GM12878 (cell line): ENCODE results near the gene CDC42BPB. TPM values are rescaled to one million over a fixed set of nuclear protein-coding genes. Genes with fewer than 3 reads are reported as not detected.

ENCODE experiments used
- ATAC-seq: fragments of 200-7000 bp; cut with Tn5 transposase; 3 replicates; pipeline ENCODE4 v1.9.1; 2020; ENCODE audit warnings: mild to moderate bottlenecking, moderate library complexity
- BruUV-seq: library from RNA; stranded (reverse); fragments of 400-500 nt; replicated peaks from 2 replicates; lab custom pipeline; 2021; lab: Mats Ljungman, UMichigan
- CTCF ChIA-PET: fragments of 300-600 bp; sonication (Branson Sonifier 250); formaldehyde crosslinking; extraction: SDS; loops from one replicate; lab custom pipeline; 2021; ENCODE audit warnings: inconsistent platforms; lab: Yijun Ruan, JAX
- POLR2A ChIA-PET: fragments of 350-600 bp; formaldehyde crosslinking; extraction: SDS; loops from one replicate; lab custom pipeline; 2021; ENCODE audit warnings: inconsistent platforms; lab: Charles Lee
- RAD21 ChIA-PET: fragments of 300-600 bp; sonication (Branson Sonifier 250); formaldehyde crosslinking; loops from one replicate; lab custom pipeline; 2023; ENCODE audit warnings: antibody characterized with exemption; ENCODE audit not compliant: unreplicated experiment; lab: Charles Lee
- SMC1A ChIA-PET: fragments of 300-600 bp; sonication (Branson Sonifier 250); formaldehyde crosslinking; loops from one replicate; lab custom pipeline; 2023; ENCODE audit not compliant: unreplicated experiment, uncharacterized antibody; lab: Charles Lee
- DNase-seq: peaks from one replicate; pipeline ENCODE4 v3.0.0-alpha.2; 2011; ENCODE audit warnings: low read depth, low spot score
- FAIRE-seq: peaks from 3 replicates; lab custom pipeline; 2011; peaks lifted over from hg19 to GRCh38; lab: Jason Lieb, UNC
- H2AFZ ChIP-seq: 2 replicates; pipeline ENCODE4 v1.6.0; 2011; ENCODE audit warnings: low read depth, low read length, control low read depth; ENCODE audit not compliant: control insufficient read depth
- H3K27ac ChIP-seq: 2 replicates; pipeline ENCODE4 v1.5.1; 2011; ENCODE audit warnings: control low read depth; ENCODE audit not compliant: control insufficient read depth, insufficient read depth
- H3K27me3 ChIP-seq, 2 experiments: replicated peaks in 1 of 2; 2 replicates each; pipeline versions ENCODE4 v1.6.0 to v1.6.1; 2011; ENCODE audit warnings: low read length in 1 of 2; ENCODE audit not compliant: control insufficient read depth in 2 of 2, insufficient read depth in 2 of 2
- H3K36me3 ChIP-seq, 2 experiments: 2 replicates each; pipeline ENCODE4 v1.5.1; 2011; ENCODE audit warnings: low read length in 1 of 2; ENCODE audit not compliant: control insufficient read depth in 2 of 2, insufficient read depth in 2 of 2
- H3K4me1 ChIP-seq: 2 replicates; pipeline ENCODE4 v1.6.1; 2011; ENCODE audit warnings: mild to moderate bottlenecking, low read length, moderate library complexity, mixed read lengths; ENCODE audit not compliant: control insufficient read depth, insufficient read depth
- H3K4me2 ChIP-seq: 2 replicates; pipeline ENCODE4 v1.6.0; 2011; ENCODE audit warnings: control low read depth; ENCODE audit not compliant: control insufficient read depth, insufficient read depth
- H3K4me3 ChIP-seq: fragments of 200-600 bp; sonication (generic); 2 replicates; pipeline ENCODE4 v1.5.1; 2016
- H3K79me2 ChIP-seq: 2 replicates; pipeline ENCODE4 v1.6.0; 2011; ENCODE audit warnings: low read length; ENCODE audit not compliant: control insufficient read depth, insufficient read depth
- H3K9ac ChIP-seq: 2 replicates; pipeline ENCODE4 v1.8.0; 2011; ENCODE audit warnings: low read length, control low read depth, mixed read lengths; ENCODE audit not compliant: control insufficient read depth, insufficient read depth
- H3K9me3 ChIP-seq: replicated peaks from 3 replicates; pipeline ENCODE4 v1.5.1; 2011; ENCODE audit warnings: mild to moderate bottlenecking, low read length; ENCODE audit not compliant: control insufficient read depth, insufficient read depth
- H4K20me1 ChIP-seq: 2 replicates; pipeline ENCODE4 v1.6.0; 2011; ENCODE audit not compliant: control insufficient read depth, insufficient read depth
- ETV6 ChIP-seq, 2 experiments: fragments of 450-650 bp in 1 of 2; IDR thresholded peaks in 1 of 2; conservative IDR thresholded peaks in 1 of 2; 2 replicates each; pipeline ENCODE4 v1.6.1; 2014; ENCODE audit warnings: antibody characterized with exemption in 1 of 2, borderline replicate concordance in 1 of 2, low read depth in 1 of 2, mild to moderate bottlenecking in 1 of 2, moderate library complexity in 1 of 2
- NR2F1 ChIP-seq: fragments of 450-650 bp; conservative IDR thresholded peaks from 2 replicates; pipeline ENCODE4 v1.6.1; 2017; ENCODE audit warnings: mild to moderate bottlenecking
- RAD51 ChIP-seq: fragments of 450-650 bp; IDR thresholded peaks from 2 replicates; pipeline ENCODE4 v1.6.1; 2016; ENCODE audit warnings: moderate library complexity, mild to moderate bottlenecking, inconsistent platforms
- TCF3 ChIP-seq: IDR thresholded peaks from 2 replicates; pipeline ENCODE4 v1.6.1; 2012; ENCODE audit warnings: low read depth, mild to moderate bottlenecking, low read length, borderline replicate concordance; ENCODE audit not compliant: insufficient read depth
- WGBS: methylation state at CpG from one replicate; pipeline ENCODE4 v1.1.6; 2016; ENCODE audit warnings: low lambda C conversion rate; ENCODE audit not compliant: insufficient replicate concordance, insufficient coverage; ENCODE audit errors: missing lambda C conversion rate; 5-methylcytosine and 5-hydroxymethylcytosine counted together
- in situ Hi-C: fragments of 300-500 bp; cut with MboI; formaldehyde crosslinking; loops from 9 replicates; pipeline ENCODE4 v1.14.3; 2018; ENCODE audit warnings: mixed read lengths
- intact Hi-C: fragments of 100-400 bp; cut with micrococcal nuclease; formaldehyde crosslinking; loops from one replicate; pipeline ENCODE4 v1.14.2; 2022; ENCODE audit not compliant: unreplicated experiment
- polyA plus RNA-seq, 11 experiments: library from polyadenylated mRNA; depleted of rRNA in 4 of 11; unstranded in 6 of 11; stranded (reverse) in 5 of 11; fragments of >200 nt; fragmentation: Nextera tagmentation in 4 of 11; fragmentation: Illumina TruSeq in 1 of 11; extraction: Ambion mirVana in 4 of 11; extraction: Trizol in 1 of 11; gene quantifications; 1 replicate in 1 of 11; 2 replicates in 10 of 11; pipeline versions ENCODE4 v1.2.1 to v1.2.3, GENCODE V29; 2011 to 2016; ENCODE audit warnings: inconsistent platforms in 2 of 11, missing spikeins in 2 of 11, low read depth in 1 of 11
- total RNA-seq, 4 experiments: library from RNA; depleted of rRNA in 3 of 4; stranded (reverse); fragments of >200 nt in 3 of 4; fragmentation: Illumina TruSeq in 1 of 4; extraction: Trizol in 1 of 4; gene quantifications; 2 replicates each; pipeline versions ENCODE4 v1.2.1 to v1.2.3, GENCODE V29; 2013 to 2021
- TF ChIP-seq, protein P1 (sequence below): IDR thresholded peaks from 2 replicates; pipeline ENCODE4 v1.6.1; 2012; ENCODE audit warnings: low read depth, low read length, improper control_type of control experiment
- TF ChIP-seq, protein P2 (sequence below): IDR thresholded peaks from 2 replicates; pipeline ENCODE4 v1.6.1; 2012; ENCODE audit warnings: low read depth, low read length, improper control_type of control experiment

Gene CDC42BPB
- total and polyA plus RNA-seq, 10 of the 15 experiments (the other 5 are each of a cell fraction or from before 2014, with no cell fraction given) = 0.42 to 22.1 (median 13.3) TPM

GRCh38 chr14:103071544-103072251 lies 14.3 kb upstream of the CDC42BPB start:
- RAD21 ChIA-PET = no interaction called here
- no peaks in the 10 kb centered on the region for H3K36me3 ChIP-seq
- SMC1A ChIA-PET = no interaction called here
- H3K27me3 ChIP-seq = no peaks in the 10 kb centered on the region; a peak in 2 of 4 replicates
- no peaks in the 10 kb centered on the region for H4K20me1 ChIP-seq
- no peaks in the 10 kb centered on the region for H3K9me3 ChIP-seq
- no peak for ATAC-seq
- intact Hi-C loops = no loop called here
- no peak for TF ChIP-seq TCF3
- TF ChIP-seq ETV6 (conservative IDR thresholded peaks at IDR 0.05 in 1 of 2, IDR thresholded peaks at IDR 0.05 in 1 of 2; ENCODE audit: borderline replicate concordance in 1 of 2, low read depth in 1 of 2) = no peak
- TF ChIP-seq, protein P1, sequence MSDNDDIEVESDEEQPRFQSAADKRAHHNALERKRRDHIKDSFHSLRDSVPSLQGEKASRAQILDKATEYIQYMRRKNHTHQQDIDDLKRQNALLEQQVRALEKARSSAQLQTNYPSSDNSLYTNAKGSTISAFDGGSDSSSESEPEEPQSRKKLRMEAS = no peak
- no peak for TF ChIP-seq NR2F1
- no peak for TF ChIP-seq RAD51
- TF ChIP-seq, protein P2, sequence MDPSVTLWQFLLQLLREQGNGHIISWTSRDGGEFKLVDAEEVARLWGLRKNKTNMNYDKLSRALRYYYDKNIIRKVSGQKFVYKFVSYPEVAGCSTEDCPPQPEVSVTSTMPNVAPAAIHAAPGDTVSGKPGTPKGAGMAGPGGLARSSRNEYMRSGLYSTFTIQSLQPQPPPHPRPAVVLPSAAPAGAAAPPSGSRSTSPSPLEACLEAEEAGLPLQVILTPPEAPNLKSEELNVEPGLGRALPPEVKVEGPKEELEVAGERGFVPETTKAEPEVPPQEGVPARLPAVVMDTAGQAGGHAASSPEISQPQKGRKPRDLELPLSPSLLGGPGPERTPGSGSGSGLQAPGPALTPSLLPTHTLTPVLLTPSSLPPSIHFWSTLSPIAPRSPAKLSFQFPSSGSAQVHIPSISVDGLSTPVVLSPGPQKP = no peak
- TF ChIP-seq, all 136 proteins: peak for 0
- H3K4me1 ChIP-seq = peaks cover 8% of the 10 kb centered on the region
- H3K4me2 ChIP-seq = no peak overlapping the region
- no peak overlapping the region for H3K9ac ChIP-seq
- in situ Hi-C loops = no loop called here
- H3K79me2 ChIP-seq = no peaks in the 10 kb centered on the region
- no peak overlapping the region for H3K27ac ChIP-seq
- WGBS = 63% methylated on average over 32 of the region's 32 CpGs
- H3K4me3 ChIP-seq = no peak overlapping the region
- CTCF ChIA-PET = no interaction called here
- FAIRE-seq = no peak
- H2AFZ ChIP-seq = no peak overlapping the region
- BruUV-seq = no TSS peak
- POLR2A ChIA-PET = no interaction called here
- DNase-seq = no peak
